Nephron (organoid): Measurements from ENCODE around the gene MPRIP.

Source experiments
- H3K27ac Mint-ChIP-seq, 3 experiments: 2 replicates each; pipeline ENCODE4 v1.8.0; 2020; ENCODE audit warnings: mixed read lengths in 3 of 3, mild to moderate bottlenecking in 2 of 3, moderate library complexity in 1 of 3
- H3K27me3 Mint-ChIP-seq: 2 replicates; pipeline ENCODE4 v1.8.0; 2021; ENCODE audit warnings: low read depth, mild to moderate bottlenecking, moderate library complexity, mixed read lengths
- H3K36me3 Mint-ChIP-seq: 2 replicates; pipeline ENCODE4 v1.8.0; 2020; ENCODE audit warnings: low read depth, mixed read lengths
- H3K4me1 Mint-ChIP-seq: 2 replicates; pipeline ENCODE4 v1.8.0; 2020; ENCODE audit warnings: mixed read lengths
- H3K4me3 Mint-ChIP-seq, 3 experiments: 2 replicates each; pipeline ENCODE4 v1.8.0; 2020; ENCODE audit warnings: mild to moderate bottlenecking in 3 of 3, mixed read lengths in 3 of 3, moderate library complexity in 2 of 3
- H3K9me3 Mint-ChIP-seq: 2 replicates; pipeline ENCODE4 v1.8.0; 2020; ENCODE audit warnings: mixed read lengths
- CTCF ChIP-seq, 3 experiments: fragments of 200-600 bp; sonication (generic); IDR thresholded peaks; one replicate each; pipeline ENCODE4 v1.5.0; 2021; ENCODE audit warnings: antibody characterized with exemption in 3 of 3; ENCODE audit not compliant: unreplicated experiment in 3 of 3

Gene MPRIP

GRCh38 chr17:17221329-17221728 lies 179.1 kb downstream of the MPRIP start:
- Mint-ChIP-seq H3K4me3 (no peak overlapping the region), H3K9me3 (no peaks in the 10 kb centered on the region), H3K27ac (no peak overlapping the region), H3K27me3 (no peaks in the 10 kb centered on the region), H3K36me3 (peaks cover 81% of the 10 kb centered on the region), H3K4me1 (no peaks in the 10 kb centered on the region)
- TF ChIP-seq CTCF (IDR thresholded peaks at IDR 0.05; ENCODE audit: unreplicated experiment in 3 of 3) = no peak

- H3K4me1 Mint-ChIP-seq = no peaks in the 10 kb centered on the region
- TF ChIP-seq CTCF (IDR thresholded peaks at IDR 0.05; ENCODE audit: unreplicated experiment in 3 of 3) = no peak
Measured at GRCh38 chr17:17223736-17224135, 181.5 kb downstream of the MPRIP start.

GRCh38 chr17:17224137-17224536 lies 181.9 kb downstream of the MPRIP start:
- Mint-ChIP-seq H3K4me3 (no peak overlapping the region), H3K9me3 (no peaks in the 10 kb centered on the region), H3K27ac (no peak overlapping the region), H3K27me3 (no peaks in the 10 kb centered on the region), H3K36me3 (peaks cover 73% of the 10 kb centered on the region), H3K4me1 (no peaks in the 10 kb centered on the region)
- TF ChIP-seq CTCF (IDR thresholded peaks at IDR 0.05; ENCODE audit: unreplicated experiment in 3 of 3) = no peak

More at GRCh38 chr17:17223736-17224135, 181.5 kb downstream of the MPRIP start:
- Mint-ChIP-seq H3K9me3 (no peaks in the 10 kb centered on the region), H3K27ac (no peak overlapping the region), H3K36me3 (peaks cover 72% of the 10 kb centered on the region), H3K4me3 (no peak overlapping the region), H3K27me3 (no peaks in the 10 kb centered on the region)

GRCh38 chr17:17225901-17226300 lies 183.6 kb downstream of the MPRIP start:
- peaks cover 68% of the 10 kb centered on the region for H3K36me3 Mint-ChIP-seq
- no peak for TF ChIP-seq CTCF (IDR thresholded peaks at IDR 0.05; ENCODE audit: unreplicated experiment in 3 of 3)

GRCh38 chr17:17226451-17227265 lies 184.4 kb downstream of the MPRIP start:
- Mint-ChIP-seq H3K27me3 (no peaks in the 10 kb centered on the region), H3K36me3 (peaks cover 66% of the 10 kb centered on the region), H3K4me3 (no peak overlapping the region), H3K9me3 (no peaks in the 10 kb centered on the region), H3K27ac (no peak overlapping the region), H3K4me1 (peaks cover 3% of the 10 kb centered on the region)
- no peak for TF ChIP-seq CTCF (IDR thresholded peaks at IDR 0.05; ENCODE audit: unreplicated experiment in 3 of 3)

More at GRCh38 chr17:17225901-17226300, 183.6 kb downstream of the MPRIP start:
- Mint-ChIP-seq H3K4me1 (no peaks in the 10 kb centered on the region), H3K27ac (no peak overlapping the region), H3K4me3 (no peak overlapping the region), H3K27me3 (no peaks in the 10 kb centered on the region), H3K9me3 (no peaks in the 10 kb centered on the region)
